HepG2 (cell line): ENCODE measurements around the gene IFT122. TPM values are rescaled to one million over a fixed set of nuclear protein-coding genes. Genes with fewer than 3 reads are reported as not detected.

Source experiments
- ATAC-seq: fragments of 200-7000 bp; cut with Tn5 transposase; 3 replicates; pipeline ENCODE4 v1.9.1; 2020; ENCODE audit warnings: mild to moderate bottlenecking, moderate library complexity
- BruUV-seq: library from RNA; stranded (reverse); fragments of 400-500 nt; replicated peaks from 2 replicates; lab custom pipeline; 2021; lab: Mats Ljungman, UMichigan
- CTCF ChIA-PET: fragments of 300-600 bp; formaldehyde crosslinking; extraction: SDS; loops from one replicate; lab custom pipeline; 2021; ENCODE audit warnings: low total read pairs, inconsistent platforms, low intra/inter-chr PET ratio; lab: Yijun Ruan, JAX
- POLR2A ChIA-PET: fragments of 350-600 bp; sonication (Branson Sonifier 250); formaldehyde crosslinking; loops from one replicate; lab custom pipeline; 2020; ENCODE audit warnings: antibody characterized with exemption, inconsistent platforms; lab: Yijun Ruan, JAX
- DNase-seq: peaks from one replicate; pipeline ENCODE4 v3.0.0-alpha.2; 2015; ENCODE audit warnings: low spot score
- FAIRE-seq: peaks from 3 replicates; lab custom pipeline; 2011; peaks lifted over from hg19 to GRCh38; lab: Jason Lieb, UNC
- H2AFZ ChIP-seq: one replicate; pipeline ENCODE4 v1.6.1; 2011; ENCODE audit warnings: low read length, inconsistent platforms
- H3K27ac ChIP-seq: fragments of 300-600 bp; 3 replicates; pipeline ENCODE4 v1.8.0; 2011; ENCODE audit warnings: mixed run types, mild to moderate bottlenecking, mixed read lengths, low read length, inconsistent platforms; ENCODE audit not compliant: insufficient read depth; ENCODE audit errors: extremely low read length
- H3K27me3 ChIP-seq, 2 experiments: fragments of 200-600 bp in 1 of 2; 2 replicates in 1 of 2; 3 replicates in 1 of 2; pipeline versions ENCODE4 v1.6.0 to v1.8.0; 2011; ENCODE audit warnings: low read length in 2 of 2, mild to moderate bottlenecking in 2 of 2, moderate library complexity in 2 of 2, inconsistent platforms in 1 of 2; ENCODE audit not compliant: insufficient read depth in 2 of 2, control insufficient read depth in 1 of 2
- H3K36me3 ChIP-seq, 2 experiments: fragments of 200-600 bp in 1 of 2; replicated peaks in 1 of 2; 2 replicates in 1 of 2; 3 replicates in 1 of 2; pipeline versions ENCODE4 v1.5.1 to v1.8.0; 2011; ENCODE audit warnings: low read length in 2 of 2, inconsistent platforms in 1 of 2; ENCODE audit not compliant: insufficient read depth in 2 of 2, control insufficient read depth in 1 of 2
- H3K4me1 ChIP-seq: 2 replicates; pipeline ENCODE4 v1.5.1; 2012; ENCODE audit warnings: low read length, inconsistent platforms; ENCODE audit not compliant: insufficient read depth
- H3K4me2 ChIP-seq: 2 replicates; pipeline ENCODE4 v1.6.0; 2011; ENCODE audit warnings: low read depth, low read length, inconsistent platforms
- H3K4me3 ChIP-seq, 3 experiments: fragments of 200-600 bp in 1 of 3; sonication (generic), shearing (Covaris generic) in 1 of 3; replicated peaks in 1 of 3; 2 replicates each; pipeline ENCODE4 v1.5.1; 2011 to 2016; ENCODE audit warnings: low read length in 3 of 3, inconsistent platforms in 2 of 3, low read depth in 2 of 3, mild to moderate bottlenecking in 2 of 3, control low read depth in 1 of 3, mixed read lengths in 1 of 3; ENCODE audit not compliant: insufficient read depth in 1 of 3
- H3K79me2 ChIP-seq: one replicate; pipeline ENCODE4 v1.6.1; 2011; ENCODE audit warnings: low read length, inconsistent platforms; ENCODE audit not compliant: insufficient read depth
- H3K9ac ChIP-seq: 2 replicates; pipeline ENCODE4 v1.6.0; 2011; ENCODE audit warnings: mild to moderate bottlenecking, low read depth, low read length, inconsistent platforms; ENCODE audit not compliant: insufficient read depth
- H3K9me3 ChIP-seq: 2 replicates; pipeline ENCODE4 v1.5.1; 2012; ENCODE audit warnings: mild to moderate bottlenecking, low read length
- H4K20me1 ChIP-seq: 2 replicates; pipeline ENCODE4 v1.6.0; 2011; ENCODE audit warnings: inconsistent platforms, mild to moderate bottlenecking, low read length, moderate library complexity; ENCODE audit not compliant: insufficient read depth
- CENPBD1 ChIP-seq: sonication (generic); formaldehyde crosslinking; IDR thresholded peaks from 2 replicates; pipeline ENCODE4 v1.8.0; 2022; ENCODE audit warnings: missing genetic modification reagents, low read depth, mild to moderate bottlenecking, borderline replicate concordance
- CHD4 ChIP-seq: fragments of 200-600 bp; sonication (generic); IDR thresholded peaks from 2 replicates; pipeline ENCODE4 v1.7.0; 2017; ENCODE audit warnings: mild to moderate bottlenecking, low read length, borderline replicate concordance
- ETV6 ChIP-seq: sonication (generic); formaldehyde crosslinking; conservative IDR thresholded peaks from 2 replicates; pipeline ENCODE4 v1.4.0; 2020; ENCODE audit warnings: missing genetic modification reagents
- HOMEZ ChIP-seq: IDR thresholded peaks from 2 replicates; pipeline ENCODE4 v1.6.1; 2016; ENCODE audit warnings: low read depth
- LRRFIP1 ChIP-seq: sonication (generic); formaldehyde crosslinking; conservative IDR thresholded peaks from 2 replicates; pipeline ENCODE4 v1.4.0; 2020; ENCODE audit warnings: missing genetic modification reagents
- SATB2 ChIP-seq: sonication (generic); formaldehyde crosslinking; IDR thresholded peaks from 2 replicates; pipeline ENCODE4 v1.5.0; 2020; ENCODE audit warnings: missing genetic modification reagents
- SRSF9 ChIP-seq: fragments of 200-400 bp; formaldehyde crosslinking; IDR thresholded peaks from 2 replicates; pipeline ENCODE4 v1.6.1; 2018; ENCODE audit warnings: borderline replicate concordance, mild to moderate bottlenecking, low read depth, low read length; ENCODE audit not compliant: insufficient read depth, poor library complexity, severe bottlenecking
- XRCC5 ChIP-seq: fragments of 200-400 bp; formaldehyde crosslinking; optimal IDR thresholded peaks from 2 replicates; pipeline ENCODE3; 2017; ENCODE audit warnings: mild to moderate bottlenecking, low read length
- ZNF414 ChIP-seq: sonication (generic); formaldehyde crosslinking; IDR thresholded peaks from 2 replicates; pipeline ENCODE4 v1.5.0; 2020; ENCODE audit warnings: missing genetic modification reagents
- ZNF83 ChIP-seq: sonication (generic); formaldehyde crosslinking; IDR thresholded peaks from 2 replicates; pipeline ENCODE4 v1.4.0; 2020; ENCODE audit warnings: missing genetic modification reagents, mild to moderate bottlenecking, borderline replicate concordance
- WGBS: methylation state at CpG from one replicate; pipeline ENCODE4 v1.1.6; 2017; ENCODE audit warnings: low lambda C conversion rate; 5-methylcytosine and 5-hydroxymethylcytosine counted together
- in situ Hi-C: cut with HindIII; loops from 2 replicates; pipeline ENCODE4 v1.10.0; 2017; ENCODE audit warnings: low pct_unique_long_range_greater_than_20kb; ENCODE audit not compliant: extremely low pct_ligation_motif_present
- intact Hi-C: fragments of 100-400 bp; cut with micrococcal nuclease; formaldehyde crosslinking; loops from one replicate; pipeline ENCODE4 v1.10.0; 2022; ENCODE audit not compliant: unreplicated experiment
- polyA plus RNA-seq, 8 experiments: library from polyadenylated mRNA; depleted of rRNA in 3 of 8; stranded (reverse) in 7 of 8; unstranded in 1 of 8; fragments of >200 nt; fragmentation: Illumina TruSeq in 4 of 8; extraction: Trizol in 4 of 8; gene quantifications; 2 replicates each; pipeline versions ENCODE4 v1.2.1 to v1.2.3, GENCODE V29; 2011 to 2016; ENCODE audit warnings: low read depth in 4 of 8, missing spikeins in 1 of 8, mixed read lengths in 1 of 8; ENCODE audit not compliant: insufficient read depth in 1 of 8
- total RNA-seq, 5 experiments: library from RNA; depleted of rRNA; stranded (reverse); fragments of >200 nt; fragmentation: Illumina TruSeq; extraction: Trizol; gene quantifications; 2 replicates each; pipeline ENCODE4 v1.2.3, GENCODE V29; 2016; ENCODE audit warnings: low read depth in 1 of 5

IFT122 gene
- total and polyA plus RNA-seq, 2 of the 13 experiments (the other 11 are each of a cell fraction or from before 2014, with no cell fraction given), result 10.1 to 10.3 TPM

- ChIA-PET CTCF (no interaction called here), POLR2A (no interaction called here)
- Histone ChIP-seq H3K9me3 (no peaks in the 10 kb centered on the region), H2AFZ (no peak overlapping the region), H3K27me3 (no peaks in the 10 kb centered on the region), H3K36me3 (peaks cover 10 to 47% of the 10 kb centered on the region in 2 experiments), H3K79me2 (peaks cover 16% of the 10 kb centered on the region), H3K27ac (no peak overlapping the region), H3K4me3 (no peak overlapping the region), H4K20me1 (no peaks in the 10 kb centered on the region), H3K4me2 (no peak overlapping the region), H3K4me1 (peaks cover 61% of the 10 kb centered on the region), H3K9ac (no peak overlapping the region)
- intact Hi-C loops, result no loop called here
- in situ Hi-C loops, result no loop called here
- FAIRE-seq, result no peak
- no TSS peak for BruUV-seq
- TF ChIP-seq ZNF83 (CRISPR knock-in tag), result no peak
- TF ChIP-seq LRRFIP1 (CRISPR knock-in tag), result no peak
- TF ChIP-seq CHD4, result no peak
- TF ChIP-seq HOMEZ (CRISPR knock-in tag), result no peak
- no peak for TF ChIP-seq XRCC5
- no peak for TF ChIP-seq ETV6 (CRISPR knock-in tag)
- no peak for TF ChIP-seq ZNF414 (CRISPR knock-in tag)
- TF ChIP-seq SATB2 (CRISPR knock-in tag), result no peak
- no peak for TF ChIP-seq SRSF9
- TF ChIP-seq CENPBD1, result no peak
- no peak for DNase-seq
- no peak for ATAC-seq
- 97% methylated on average over 1 of the region's 1 CpG for WGBS
Measured at GRCh38 chr3:129434140-129434539, 5.9 kb upstream of the IFT122 start.
